GM13977 (cell line): ENCODE results near the gene ZNF513.

ENCODE experiments used
- DNase-seq: peaks from one replicate; pipeline ENCODE4 v3.0.0; 2012; ENCODE audit warnings: low spot score
- CTCF ChIP-seq: IDR thresholded peaks from 2 replicates; pipeline ENCODE4 v1.5.1; 2012; ENCODE audit warnings: mild to moderate bottlenecking, control low read depth; ENCODE audit not compliant: insufficient read depth; ENCODE audit errors: extremely low read depth, missing control alignments
- in situ Hi-C: fragments of 300-500 bp; cut with MboI; formaldehyde crosslinking; loops from one replicate; pipeline ENCODE4 v1.12.0; 2022; ENCODE audit warnings: low sequenced_read_pairs, low pct_unique_long_range_greater_than_20kb, mixed read lengths, inconsistent platforms; ENCODE audit not compliant: unreplicated experiment

Gene ZNF513

GRCh38 chr2:27376151-27376865 is 4.2 kb downstream of the ZNF513 start:
- in situ Hi-C loops, result no loop called here
- no peak for TF ChIP-seq CTCF
- no peak for DNase-seq

GRCh38 chr2:27375513-27376099 is 4.9 kb downstream of the ZNF513 start:
- no peak for DNase-seq
- no peak for TF ChIP-seq CTCF
- in situ Hi-C loops, result no loop called here

GRCh38 chr2:27373567-27373966 is 7.0 kb downstream of the ZNF513 start:
- no peak for DNase-seq
- in situ Hi-C loops, result no loop called here
- no peak for TF ChIP-seq CTCF

GRCh38 chr2:27372937-27373336 is 7.6 kb downstream of the ZNF513 start:
- DNase-seq, result no peak
- TF ChIP-seq CTCF, result no peak
- in situ Hi-C loops, result no loop called here

- no peak for TF ChIP-seq CTCF
- in situ Hi-C loops, result no loop called here
- DNase-seq, result peak; percentile 54
Measured at GRCh38 chr2:27370816-27371620, 9.5 kb downstream of the ZNF513 start.

- TF ChIP-seq CTCF, result peak; percentile 97
- peak; percentile 96 for DNase-seq
- in situ Hi-C loops, result no loop called here
Measured at GRCh38 chr2:27370026-27370815, 10.3 kb downstream of the ZNF513 start, which contains the start of the genes EIF2B4 and SNX17. Gene EIF2B4, minus strand, starts transcription at chr2:27370338. Its CDS starts 24 bp downstream, at chr2:27370314. Gene SNX17, plus strand, starts transcription at chr2:27370616. Its CDS starts 128 bp downstream, at chr2:27370744.
